HT-29 (cell line): ENCODE measurements around the gene GOPC. TPM values are rescaled to one million over a fixed set of nuclear protein-coding genes. Genes with fewer than 3 reads are reported as not detected.

Experiments used
- DNase-seq: peaks from one replicate; pipeline ENCODE4 v3.0.0-alpha.2; 2015; ENCODE audit warnings: low spot score
- total RNA-seq: library from RNA; depleted of rRNA; stranded (reverse); fragments of >200 nt; shearing (Covaris generic); gene quantifications from 2 replicates; pipeline ENCODE4 v1.2.3, GENCODE V29; 2014

GOPC gene
- total RNA-seq, 1 experiment from 2014 or later: 9.5 TPM

- no peak for DNase-seq
These were observed 7.0 kb downstream of the GOPC start for GRCh38 chr6:117595099-117595923.

- DNase-seq: no peak
These were observed 9.1 kb downstream of the GOPC start for GRCh38 chr6:117592983-117593759.

- no peak for DNase-seq
These were observed 10.9 kb downstream of the GOPC start for GRCh38 chr6:117591405-117591804.

GRCh38 chr6:117590447-117590846, 11.9 kb downstream of the GOPC start:
- DNase-seq: no peak

GRCh38 chr6:117585647-117586046, 16.7 kb downstream of the GOPC start:
- DNase-seq: no peak

- no peak for DNase-seq
These were observed 28.1 kb downstream of the GOPC start for GRCh38 chr6:117574198-117574597.

- no peak for DNase-seq
These were observed 29.2 kb downstream of the GOPC start for GRCh38 chr6:117573006-117573680.

GRCh38 chr6:117568831-117569410, 33.4 kb downstream of the GOPC start:
- no peak for DNase-seq

- DNase-seq: no peak
These were observed 34.1 kb downstream of the GOPC start for GRCh38 chr6:117568247-117568646.

GRCh38 chr6:117564681-117565080, 37.6 kb downstream of the GOPC start:
- no peak for DNase-seq

GRCh38 chr6:117561128-117561527, 41.2 kb downstream of the GOPC start:
- no peak for DNase-seq

GRCh38 chr6:117559299-117559698, 43.0 kb downstream of the GOPC start:
- no peak for DNase-seq

GRCh38 chr6:117558818-117559217, 43.5 kb downstream of the GOPC start:
- DNase-seq: no peak

- DNase-seq: no peak
These were observed 44.4 kb downstream of the GOPC start for GRCh38 chr6:117557951-117558350.

GRCh38 chr6:117555882-117556498, 46.3 kb downstream of the GOPC start:
- peak; percentile 83 for DNase-seq

- peak; percentile 2 for DNase-seq
These were observed 47.0 kb downstream of the GOPC start for GRCh38 chr6:117555262-117555849.

- no peak for DNase-seq
These were observed 49.2 kb downstream of the GOPC start for GRCh38 chr6:117553142-117553541.

GRCh38 chr6:117552618-117553017, 49.7 kb downstream of the GOPC start:
- no peak for DNase-seq

GRCh38 chr6:117550618-117551242, 51.6 kb downstream of the GOPC start:
- no peak for DNase-seq

GRCh38 chr6:117550078-117550600, 52.2 kb downstream of the GOPC start:
- DNase-seq: no peak
